ENCODE measurements around the gene CALCOCO1.
A peak's percentile ranks its signal among the peaks of the same experiment; 100 is the strongest.

Gene CALCOCO1

DNA sequence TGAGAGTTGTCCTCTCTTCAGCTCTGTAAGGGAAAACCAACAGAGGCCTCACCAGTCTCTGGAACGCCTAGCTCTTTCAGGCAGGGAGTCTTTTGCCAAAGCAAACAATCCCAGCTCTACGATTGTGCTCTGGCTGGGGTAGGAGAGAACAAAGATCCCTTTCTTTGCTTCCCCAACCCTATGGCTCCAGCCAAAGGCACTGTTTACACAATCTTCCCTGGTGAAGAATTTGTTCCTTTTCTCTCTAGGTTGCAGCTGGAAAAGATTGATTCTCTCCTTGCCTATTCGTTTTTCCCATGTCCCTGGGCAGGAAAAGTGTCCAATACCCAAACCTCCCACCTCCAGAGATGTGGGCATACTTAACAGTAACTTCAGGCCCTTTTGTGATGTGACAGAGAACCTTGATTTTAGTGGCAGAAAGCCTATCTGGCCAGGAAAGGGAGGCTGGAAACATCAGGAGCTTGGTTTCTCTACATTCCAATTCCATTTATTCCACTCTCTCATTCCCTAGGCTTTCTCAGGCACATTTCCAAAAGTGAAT, 68.2 kb downstream of the CALCOCO1 start:
- Histone ChIP-seq H3K4me3 (ENCODE audit: low read depth, low read length) (no peak overlapping the region), H3K9ac (ENCODE audit: low read depth, low read length) (peak overlapping the region; percentile 30; the same call in 1 of the 2 replicates), H3K27me3 (ENCODE audit: control insufficient read depth, insufficient read depth, low read length) (no peaks in the 10 kb centered on the region), H3K4me1 (ENCODE audit: control insufficient read depth, insufficient read depth, low read length) (peaks cover 15% of the 10 kb centered on the region), H3K36me3 (ENCODE audit: control insufficient read depth, insufficient read depth, low read length) (peaks cover 10% of the 10 kb centered on the region; the same call in 1 of the 2 replicates), H3K9me3 (ENCODE audit: control insufficient read depth, insufficient read depth, low read length) (no peaks in the 10 kb centered on the region), H3K27ac (ENCODE audit: low read depth, low read length) (peak overlapping the region; percentile 94)
